IMR-90 (cell line): Measurements from ENCODE around the gene CFAP251. TPM values are rescaled to one million over a fixed set of nuclear protein-coding genes. Genes with fewer than 3 reads are reported as not detected.

Experiments used
- ATAC-seq: fragments of 200-7000 bp; cut with Tn5 transposase; 2 replicates; pipeline ENCODE4 v1.9.1; 2020; ENCODE audit warnings: low read depth, mild to moderate bottlenecking, moderate library complexity
- BruUV-seq: library from RNA; stranded (reverse); fragments of 400-500 nt; replicated peaks from 2 replicates; lab custom pipeline; 2021; lab: Mats Ljungman, UMichigan
- CTCF ChIA-PET: fragments of 300-600 bp; formaldehyde crosslinking; extraction: SDS; loops from one replicate; lab custom pipeline; 2021; ENCODE audit warnings: antibody characterized with exemption; lab: Yijun Ruan, JAX
- POLR2A ChIA-PET: fragments of 300-600 bp; sonication (Branson Sonifier 250); formaldehyde crosslinking; loops from one replicate; lab custom pipeline; 2022; ENCODE audit warnings: antibody characterized with exemption; ENCODE audit not compliant: unreplicated experiment; lab: Charles Lee
- DNase-seq: peaks from one replicate; pipeline ENCODE4 v3.0.0; 2013
- H2AFZ ChIP-seq: replicated peaks from 2 replicates; pipeline ENCODE3; 2013; ENCODE audit warnings: low read length, mild to moderate bottlenecking; ENCODE audit not compliant: poor library complexity
- H2AK5ac ChIP-seq: 2 replicates; pipeline ENCODE4 v1.6.1; 2013; ENCODE audit warnings: low read depth, low read length, inconsistent platforms
- H2AK9ac ChIP-seq: replicated peaks from 2 replicates; pipeline ENCODE3; 2013; ENCODE audit warnings: mild to moderate bottlenecking, low read depth, low read length, moderate library complexity; ENCODE audit not compliant: poor library complexity
- H2BK120ac ChIP-seq: 2 replicates; pipeline ENCODE4 v1.6.1; 2013; ENCODE audit warnings: low read depth, low read length, inconsistent platforms
- H2BK15ac ChIP-seq: 3 replicates; pipeline ENCODE4 v1.6.1; 2013; ENCODE audit warnings: low read depth, low read length, inconsistent platforms
- H2BK20ac ChIP-seq: 2 replicates; pipeline ENCODE4 v1.6.1; 2013; ENCODE audit warnings: low read depth, mild to moderate bottlenecking, inconsistent platforms, low read length, moderate library complexity
- H2BK5ac ChIP-seq: 2 replicates; pipeline ENCODE4 v1.6.1; 2013; ENCODE audit warnings: mild to moderate bottlenecking, low read depth, low read length, inconsistent platforms; ENCODE audit not compliant: poor library complexity, severe bottlenecking
- H3K14ac ChIP-seq: replicated peaks from 2 replicates; pipeline ENCODE4 v1.6.1; 2013; ENCODE audit warnings: low read depth, low read length, inconsistent platforms
- H3K18ac ChIP-seq: 2 replicates; pipeline ENCODE4 v1.6.1; 2013; ENCODE audit warnings: low read depth, low read length, control low read depth
- H3K23ac ChIP-seq: 2 replicates; pipeline ENCODE4 v1.6.1; 2013; ENCODE audit warnings: low read depth, low read length, inconsistent platforms
- H3K27ac ChIP-seq: 2 replicates; pipeline ENCODE4 v1.5.1; 2013; ENCODE audit warnings: mild to moderate bottlenecking, control low read depth, low read length; ENCODE audit not compliant: insufficient read depth
- H3K27me3 ChIP-seq: 2 replicates; pipeline ENCODE4 v1.6.1; 2013; ENCODE audit warnings: low read length; ENCODE audit not compliant: control insufficient read depth, insufficient read depth
- H3K36me3 ChIP-seq: 2 replicates; pipeline ENCODE4 v1.6.1; 2013; ENCODE audit warnings: low read length, mixed read lengths; ENCODE audit not compliant: control insufficient read depth, insufficient read depth
- H3K4ac ChIP-seq: 2 replicates; pipeline ENCODE4 v1.6.1; 2013; ENCODE audit warnings: low read depth, low read length, inconsistent platforms
- H3K4me1 ChIP-seq: 2 replicates; pipeline ENCODE4 v1.6.1; 2013; ENCODE audit warnings: low read length, mixed read lengths; ENCODE audit not compliant: control insufficient read depth, insufficient read depth
- H3K4me2 ChIP-seq: 2 replicates; pipeline ENCODE4 v1.6.1; 2013; ENCODE audit warnings: low read depth, mild to moderate bottlenecking, control low read depth, low read length, moderate library complexity
- H3K4me3 ChIP-seq: 2 replicates; pipeline ENCODE4 v1.5.1; 2013; ENCODE audit warnings: low read depth, mild to moderate bottlenecking, control low read depth, low read length, moderate library complexity; ENCODE audit not compliant: insufficient read depth
- H3K56ac ChIP-seq: 2 replicates; pipeline ENCODE4 v1.6.1; 2013; ENCODE audit warnings: low read length, inconsistent platforms; ENCODE audit not compliant: insufficient read depth; ENCODE audit errors: extremely low read depth
- H3K79me1 ChIP-seq, 2 experiments: 2 replicates each; pipeline ENCODE4 v1.6.1; 2013; ENCODE audit warnings: low read length in 2 of 2, inconsistent platforms in 1 of 2, low read depth in 1 of 2
- H3K9ac ChIP-seq: 2 replicates; pipeline ENCODE4 v1.6.1; 2013; ENCODE audit warnings: low read depth, low read length, control low read depth
- H3K9me1 ChIP-seq: 2 replicates; pipeline ENCODE4 v1.6.1; 2013; ENCODE audit warnings: low read length, inconsistent platforms; ENCODE audit not compliant: insufficient read depth
- H3K9me3 ChIP-seq: 2 replicates; pipeline ENCODE4 v1.6.1; 2013; ENCODE audit warnings: low read length; ENCODE audit not compliant: control insufficient read depth, insufficient read depth
- H4K20me1 ChIP-seq: 2 replicates; pipeline ENCODE4 v1.6.1; 2013; ENCODE audit warnings: low read length, inconsistent platforms; ENCODE audit not compliant: insufficient read depth
- H4K5ac ChIP-seq: 2 replicates; pipeline ENCODE4 v1.6.1; 2013; ENCODE audit warnings: mild to moderate bottlenecking, low read depth, low read length, control low read depth
- H4K8ac ChIP-seq, 2 experiments: 2 replicates each; pipeline ENCODE4 v1.6.1; 2013; ENCODE audit warnings: low read depth in 2 of 2, low read length in 2 of 2, control low read depth in 1 of 2, inconsistent platforms in 1 of 2
- H4K91ac ChIP-seq: 2 replicates; pipeline ENCODE4 v1.6.1; 2013; ENCODE audit warnings: low read depth, low read length, inconsistent platforms; ENCODE audit not compliant: insufficient read depth
- CEBPB ChIP-seq: IDR thresholded peaks from 2 replicates; pipeline ENCODE4 v1.6.1; 2012; ENCODE audit warnings: low read depth, low read length, improper control_type of control experiment
- CHD1 ChIP-seq: IDR thresholded peaks from 2 replicates; pipeline ENCODE4 v1.6.1; 2012; ENCODE audit warnings: low read depth, low read length, improper control_type of control experiment
- FOS ChIP-seq: fragments of 150-350 bp; IDR thresholded peaks from 2 replicates; pipeline ENCODE4 v1.6.1; 2016; ENCODE audit warnings: low read depth, low read length
- MAFK ChIP-seq: IDR thresholded peaks from 2 replicates; pipeline ENCODE4 v1.6.1; 2012; ENCODE audit warnings: low read depth, low read length, improper control_type of control experiment
- RAD21 ChIP-seq: IDR thresholded peaks from 2 replicates; pipeline ENCODE4 v1.6.1; 2012; ENCODE audit warnings: low read length, improper control_type of control experiment
- SMC3 ChIP-seq: fragments of 150-350 bp; IDR thresholded peaks from 2 replicates; pipeline ENCODE4 v1.6.1; 2016; ENCODE audit warnings: low read depth, mild to moderate bottlenecking, antibody characterized with exemption, low read length, moderate library complexity
- WGBS, 2 experiments: methylation state at CpG; one replicate each; pipeline versions ENCODE4 v1.1.5 to v1.1.7; 2013; ENCODE audit warnings: missing lambda C conversion rate in 2 of 2; ENCODE audit not compliant: insufficient read length in 1 of 2; ENCODE audit errors: extremely low coverage in 2 of 2; 5-methylcytosine and 5-hydroxymethylcytosine counted together
- dilution Hi-C: fragments of 300-500 bp; cut with HindIII; formaldehyde crosslinking; loops from one replicate; pipeline ENCODE4 v1.14.3; 2018; ENCODE audit warnings: low sequenced_read_pairs; ENCODE audit not compliant: unreplicated experiment
- in situ Hi-C: fragments of 300-500 bp; cut with MboI; formaldehyde crosslinking; loops from 3 replicates; pipeline ENCODE4 v1.14.3; 2019; ENCODE audit warnings: low sequenced_read_pairs, inconsistent platforms, mixed read lengths
- intact Hi-C: fragments of 100-400 bp; cut with micrococcal nuclease; formaldehyde crosslinking; loops from 2 replicates; pipeline ENCODE4 v1.10.0; 2022
- polyA plus RNA-seq, 3 experiments: library from polyadenylated mRNA; depleted of rRNA; stranded (reverse); fragments of >200 nt; gene quantifications; 2 replicates each; pipeline ENCODE4 v1.2.3, GENCODE V29; 2012; ENCODE audit warnings: low replicate concordance in 1 of 3
- total RNA-seq: library from RNA; depleted of rRNA; stranded (reverse); fragments of >200 nt; gene quantifications from 2 replicates; pipeline ENCODE4 v1.2.3, GENCODE V29; 2012

CFAP251 gene
- total and polyA plus RNA-seq, 2 of the 4 experiments (the other 2 are of a cell fraction), result 7.8 to 9.1 TPM

DNA sequence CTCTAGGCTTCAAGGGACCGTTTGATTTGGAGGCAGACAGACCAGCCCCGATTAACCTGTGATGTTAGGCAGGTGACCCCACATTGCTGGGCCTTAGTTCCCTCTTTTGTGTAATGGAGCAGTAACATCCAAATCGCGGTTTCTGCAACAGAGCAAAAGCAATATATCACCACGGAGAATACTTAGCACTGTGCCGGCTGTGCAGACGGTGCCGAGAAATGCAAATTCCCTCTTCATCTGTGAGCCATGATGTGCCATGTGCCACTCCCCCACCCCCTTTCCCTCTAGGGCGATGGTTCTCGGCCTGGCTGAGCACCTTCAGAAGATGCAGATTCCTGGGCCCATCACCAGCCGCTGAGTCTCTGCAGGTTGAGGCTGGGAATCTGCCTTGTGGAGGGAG lies 114.2 kb downstream of the CFAP251 start:
- Histone ChIP-seq H3K9me3 (no peaks in the 10 kb centered on the region), H3K56ac (no peak overlapping the region), H3K9me1 (no peaks in the 10 kb centered on the region), H4K8ac (no peak overlapping the region), H3K4me1 (no peaks in the 10 kb centered on the region), H3K27ac (no peak overlapping the region), H3K4me3 (no peak overlapping the region), H3K18ac (no peak overlapping the region), H2BK20ac (no peak overlapping the region), H3K4ac (no peak overlapping the region), H3K14ac (no peak overlapping the region), H2BK15ac (no peak overlapping the region), H3K36me3 (peaks cover 2% of the 10 kb centered on the region; the same call in 1 of the 2 replicates), H3K27me3 (no peaks in the 10 kb centered on the region), H2AK9ac (peak overlapping the region; percentile 5), H4K5ac (no peak overlapping the region), H4K91ac (no peak overlapping the region), H3K23ac (no peak overlapping the region), H2BK5ac (no peak overlapping the region), H2AFZ (no peak overlapping the region), H2BK120ac (no peak overlapping the region), H4K20me1 (peaks cover 10% of the 10 kb centered on the region; the same call in 1 of the 2 replicates), H3K79me1 (peaks cover 14 to 46% of the 10 kb centered on the region in 2 experiments), H3K4me2 (no peak overlapping the region), H3K9ac (no peak overlapping the region), H2AK5ac (no peak overlapping the region)
- ChIA-PET CTCF (interaction anchor here (0.6 to 0.7 kb wide), 2 partner anchors 24 to 320 kb away, joined by 3 to 7 read pairs; partner anchors contain the start of gene TMEM120B), POLR2A (no interaction called here)
- in situ Hi-C loops, result no loop called here
- intact Hi-C loops, result no loop called here
- no peak for DNase-seq
- dilution Hi-C loops, result no loop called here
- no peak for ATAC-seq
- no CpG with 5 or more reads among the region's 11 CpGs for WGBS, 2 experiments
- TF ChIP-seq SMC3, result no peak
- TF ChIP-seq CEBPB, result no peak
- TF ChIP-seq RAD21, result no peak
- no peak for TF ChIP-seq CHD1
- no peak for TF ChIP-seq MAFK
- TF ChIP-seq FOS, result no peak
- no TSS peak for BruUV-seq
